ENCODE results near the gene EFCAB9.

EFCAB9 gene

GRCh38 chr5:172175263-172175719 is 18.7 kb upstream of the EFCAB9 start:
- Histone ChIP-seq H3K36me3 (ENCODE audit: control insufficient read depth in 2 of 2, insufficient read depth in 2 of 2, low read length in 2 of 2) (peaks cover 2 to 3% of the 10 kb centered on the region in 2 donors), H3K27me3 (ENCODE audit: control insufficient read depth in 2 of 2, insufficient read depth in 2 of 2, low read length in 2 of 2) (no peaks in the 10 kb centered on the region), H3K4me1 (ENCODE audit: control insufficient read depth in 2 of 2, insufficient read depth in 2 of 2, low read length in 2 of 2) (peaks cover 14 to 31% of the 10 kb centered on the region in 2 donors), H3K4me3 (ENCODE audit: low read length in 2 of 2) (peak overlapping the region in 1 of 2 donors; percentile 77), H3K27ac (ENCODE audit: low read depth in 2 of 2, low read length in 2 of 2) (peak overlapping the region; percentile 28 to 65), H3K9ac (ENCODE audit: low read depth in 1 of 2, low read length in 2 of 2) (peak overlapping the region in 1 of 2 donors; percentile 32), H3K9me3 (ENCODE audit: control insufficient read depth in 2 of 2, low read length in 2 of 2) (no peaks in the 10 kb centered on the region)

- H3K9me3 ChIP-seq (ENCODE audit: control insufficient read depth in 2 of 2, low read length in 2 of 2) = no peaks in the 10 kb centered on the region
- H3K27me3 ChIP-seq (ENCODE audit: control insufficient read depth in 2 of 2, insufficient read depth in 2 of 2, low read length in 2 of 2) = no peaks in the 10 kb centered on the region
- H3K27ac ChIP-seq (ENCODE audit: low read depth in 2 of 2, low read length in 2 of 2) = no peak overlapping the region
- peaks cover 19 to 34% of the 10 kb centered on the region in 2 donors for H3K4me1 ChIP-seq (ENCODE audit: control insufficient read depth in 2 of 2, insufficient read depth in 2 of 2, low read length in 2 of 2)
- peaks cover under 1 to 2% of the 10 kb centered on the region in 2 donors for H3K36me3 ChIP-seq (ENCODE audit: control insufficient read depth in 2 of 2, insufficient read depth in 2 of 2, low read length in 2 of 2)
- H3K4me3 ChIP-seq (ENCODE audit: low read length in 2 of 2) = no peak overlapping the region
- H3K9ac ChIP-seq (ENCODE audit: low read depth in 1 of 2, low read length in 2 of 2) = no peak overlapping the region
These were observed 16.8 kb upstream of the EFCAB9 start for GRCh38 chr5:172177176-172177575.

GRCh38 chr5:172178301-172178987 is 15.5 kb upstream of the EFCAB9 start:
- peak overlapping the region in 1 of 2 donors; percentile 51 for H3K4me3 ChIP-seq (ENCODE audit: low read length in 2 of 2)
- H3K9me3 ChIP-seq (ENCODE audit: control insufficient read depth in 2 of 2, low read length in 2 of 2) = no peaks in the 10 kb centered on the region
- H3K9ac ChIP-seq (ENCODE audit: low read depth in 1 of 2, low read length in 2 of 2) = peak overlapping the region in 1 of 2 donors; percentile 8
- peak overlapping the region; percentile 59 to 88 for H3K27ac ChIP-seq (ENCODE audit: low read depth in 2 of 2, low read length in 2 of 2)
- H3K4me1 ChIP-seq (ENCODE audit: control insufficient read depth in 2 of 2, insufficient read depth in 2 of 2, low read length in 2 of 2) = peaks cover 19 to 37% of the 10 kb centered on the region in 2 donors
- H3K36me3 ChIP-seq (ENCODE audit: control insufficient read depth in 2 of 2, insufficient read depth in 2 of 2, low read length in 2 of 2) = no peaks in the 10 kb centered on the region
- no peaks in the 10 kb centered on the region for H3K27me3 ChIP-seq (ENCODE audit: control insufficient read depth in 2 of 2, insufficient read depth in 2 of 2, low read length in 2 of 2)

GRCh38 chr5:172178991-172179989 is 14.7 kb upstream of the EFCAB9 start:
- Histone ChIP-seq H3K9ac (ENCODE audit: low read depth in 1 of 2, low read length in 2 of 2) (peak overlapping the region; percentile 10 to 38), H3K36me3 (ENCODE audit: control insufficient read depth in 2 of 2, insufficient read depth in 2 of 2, low read length in 2 of 2) (no peaks in the 10 kb centered on the region), H3K9me3 (ENCODE audit: control insufficient read depth in 2 of 2, low read length in 2 of 2) (no peaks in the 10 kb centered on the region), H3K4me3 (ENCODE audit: low read length in 2 of 2) (peak overlapping the region in 1 of 2 donors; percentile 51), H3K4me1 (ENCODE audit: control insufficient read depth in 2 of 2, insufficient read depth in 2 of 2, low read length in 2 of 2) (peaks cover 19 to 37% of the 10 kb centered on the region in 2 donors), H3K27me3 (ENCODE audit: control insufficient read depth in 2 of 2, insufficient read depth in 2 of 2, low read length in 2 of 2) (no peaks in the 10 kb centered on the region), H3K27ac (ENCODE audit: low read depth in 2 of 2, low read length in 2 of 2) (peak overlapping the region; percentile 59 to 88)

GRCh38 chr5:172180936-172181335 is 13.0 kb upstream of the EFCAB9 start:
- peaks cover 13 to 30% of the 10 kb centered on the region in 2 donors for H3K4me1 ChIP-seq (ENCODE audit: control insufficient read depth in 2 of 2, insufficient read depth in 2 of 2, low read length in 2 of 2)
- H3K9ac ChIP-seq (ENCODE audit: low read depth in 1 of 2, low read length in 2 of 2) = no peak overlapping the region
- H3K27me3 ChIP-seq (ENCODE audit: control insufficient read depth in 2 of 2, insufficient read depth in 2 of 2, low read length in 2 of 2) = no peaks in the 10 kb centered on the region
- no peaks in the 10 kb centered on the region for H3K9me3 ChIP-seq (ENCODE audit: control insufficient read depth in 2 of 2, low read length in 2 of 2)
- no peak overlapping the region for H3K27ac ChIP-seq (ENCODE audit: low read depth in 2 of 2, low read length in 2 of 2)
- no peak overlapping the region for H3K4me3 ChIP-seq (ENCODE audit: low read length in 2 of 2)
- no peaks in the 10 kb centered on the region for H3K36me3 ChIP-seq (ENCODE audit: control insufficient read depth in 2 of 2, insufficient read depth in 2 of 2, low read length in 2 of 2)

- Histone ChIP-seq H3K36me3 (ENCODE audit: control insufficient read depth in 2 of 2, insufficient read depth in 2 of 2, low read length in 2 of 2) (no peaks in the 10 kb centered on the region), H3K9ac (ENCODE audit: low read depth in 1 of 2, low read length in 2 of 2) (no peak overlapping the region), H3K27ac (ENCODE audit: low read depth in 2 of 2, low read length in 2 of 2) (no peak overlapping the region), H3K4me3 (ENCODE audit: low read length in 2 of 2) (no peak overlapping the region), H3K27me3 (ENCODE audit: control insufficient read depth in 2 of 2, insufficient read depth in 2 of 2, low read length in 2 of 2) (no peaks in the 10 kb centered on the region), H3K9me3 (ENCODE audit: control insufficient read depth in 2 of 2, low read length in 2 of 2) (no peaks in the 10 kb centered on the region), H3K4me1 (ENCODE audit: control insufficient read depth in 2 of 2, insufficient read depth in 2 of 2, low read length in 2 of 2) (peaks cover 23 to 28% of the 10 kb centered on the region in 2 donors)
These were observed 11.7 kb upstream of the EFCAB9 start for GRCh38 chr5:172182291-172182690.

- no peaks in the 10 kb centered on the region for H3K36me3 ChIP-seq (ENCODE audit: control insufficient read depth in 2 of 2, insufficient read depth in 2 of 2, low read length in 2 of 2)
- H3K9me3 ChIP-seq (ENCODE audit: control insufficient read depth in 2 of 2, low read length in 2 of 2) = no peaks in the 10 kb centered on the region
- H3K27me3 ChIP-seq (ENCODE audit: control insufficient read depth in 2 of 2, insufficient read depth in 2 of 2, low read length in 2 of 2) = no peaks in the 10 kb centered on the region
- no peak overlapping the region for H3K4me3 ChIP-seq (ENCODE audit: low read length in 2 of 2)
- H3K4me1 ChIP-seq (ENCODE audit: control insufficient read depth in 2 of 2, insufficient read depth in 2 of 2, low read length in 2 of 2) = peaks cover 22 to 27% of the 10 kb centered on the region in 2 donors
- no peak overlapping the region for H3K27ac ChIP-seq (ENCODE audit: low read depth in 2 of 2, low read length in 2 of 2)
- H3K9ac ChIP-seq (ENCODE audit: low read depth in 1 of 2, low read length in 2 of 2) = no peak overlapping the region
These were observed 10.1 kb upstream of the EFCAB9 start for GRCh38 chr5:172183881-172184280.

- peak overlapping the region; percentile 65 to 95 for H3K27ac ChIP-seq (ENCODE audit: low read depth in 2 of 2, low read length in 2 of 2)
- H3K9me3 ChIP-seq (ENCODE audit: control insufficient read depth in 2 of 2, low read length in 2 of 2) = no peaks in the 10 kb centered on the region
- H3K4me1 ChIP-seq (ENCODE audit: control insufficient read depth in 2 of 2, insufficient read depth in 2 of 2, low read length in 2 of 2) = peaks cover 15 to 23% of the 10 kb centered on the region in 2 donors
- no peaks in the 10 kb centered on the region for H3K27me3 ChIP-seq (ENCODE audit: control insufficient read depth in 2 of 2, insufficient read depth in 2 of 2, low read length in 2 of 2)
- peak overlapping the region in 1 of 2 donors; percentile 20 for H3K9ac ChIP-seq (ENCODE audit: low read depth in 1 of 2, low read length in 2 of 2)
- peak overlapping the region in 1 of 2 donors; percentile 92 for H3K4me3 ChIP-seq (ENCODE audit: low read length in 2 of 2)
- H3K36me3 ChIP-seq (ENCODE audit: control insufficient read depth in 2 of 2, insufficient read depth in 2 of 2, low read length in 2 of 2) = no peaks in the 10 kb centered on the region
These were observed 8.9 kb upstream of the EFCAB9 start for GRCh38 chr5:172185096-172185461.

GRCh38 chr5:172186114-172186695 is 7.8 kb upstream of the EFCAB9 start:
- no peaks in the 10 kb centered on the region for H3K36me3 ChIP-seq (ENCODE audit: control insufficient read depth in 2 of 2, insufficient read depth in 2 of 2, low read length in 2 of 2)
- H3K27ac ChIP-seq (ENCODE audit: low read depth in 2 of 2, low read length in 2 of 2) = peak overlapping the region in 1 of 2 donors; percentile 95
- H3K9ac ChIP-seq (ENCODE audit: low read depth in 1 of 2, low read length in 2 of 2) = peak overlapping the region; percentile 91 to 93
- peaks cover 13 to 18% of the 10 kb centered on the region in 2 donors for H3K4me1 ChIP-seq (ENCODE audit: control insufficient read depth in 2 of 2, insufficient read depth in 2 of 2, low read length in 2 of 2)
- no peaks in the 10 kb centered on the region for H3K9me3 ChIP-seq (ENCODE audit: control insufficient read depth in 2 of 2, low read length in 2 of 2)
- H3K27me3 ChIP-seq (ENCODE audit: control insufficient read depth in 2 of 2, insufficient read depth in 2 of 2, low read length in 2 of 2) = no peaks in the 10 kb centered on the region
- peak overlapping the region; percentile 89 to 92 for H3K4me3 ChIP-seq (ENCODE audit: low read length in 2 of 2)

Data from mucosa of rectum (tissue), 2 donors.